HCT116 (cell line): ENCODE results near the gene UBE2O. TPM values are rescaled to one million over a fixed set of nuclear protein-coding genes. Genes with fewer than 3 reads are reported as not detected.

Source experiments
- ATAC-seq: fragments of 200-7000 bp; cut with Tn5 transposase; 2 replicates; pipeline ENCODE4 v1.9.1; 2020; ENCODE audit warnings: mild to moderate bottlenecking, moderate library complexity
- BruUV-seq: library from RNA; stranded (reverse); fragments of 400-500 nt; replicated peaks from 2 replicates; lab custom pipeline; 2021; lab: Mats Ljungman, UMichigan
- CTCF ChIA-PET: fragments of 300-600 bp; sonication (Branson Sonifier 250); formaldehyde crosslinking; loops from one replicate; lab custom pipeline; 2021; ENCODE audit warnings: antibody characterized with exemption; lab: Charles Lee
- POLR2A ChIA-PET: fragments of 300-600, 350-600 bp; sonication (Branson Sonifier 250); formaldehyde crosslinking; loops from one replicate; lab custom pipeline; 2021; ENCODE audit warnings: antibody characterized with exemption; lab: Charles Lee
- RAD21 ChIA-PET, 2 experiments: fragments of 300-600 bp; sonication (Branson Sonifier 250); formaldehyde crosslinking; loops; one replicate each; lab custom pipeline; 2023; ENCODE audit warnings: low total read pairs in 2 of 2; ENCODE audit not compliant: uncharacterized antibody in 2 of 2, unreplicated experiment in 2 of 2, low non-redundant PET in 1 of 2; lab: Charles Lee
- DNase-seq: peaks from one replicate; pipeline ENCODE4 v3.0.0-alpha.2; 2010; ENCODE audit warnings: low read depth, low spot score
- H2AFZ ChIP-seq: fragments of 200-600 bp; shearing (Covaris generic), sonication (generic); 2 replicates; pipeline ENCODE4 v1.6.1; 2017; ENCODE audit warnings: low read depth, mixed run types, mixed read lengths, antibody characterized with exemption, low read length; ENCODE audit not compliant: poor library complexity, severe bottlenecking
- H3K27ac ChIP-seq: 2 replicates; pipeline ENCODE4 v1.5.1; 2012; ENCODE audit warnings: low read depth, low read length
- H3K27me3 ChIP-seq: fragments of 200-600 bp; sonication (generic); 2 replicates; pipeline ENCODE4 v1.6.1; 2016; ENCODE audit warnings: mixed run types, low read length, mixed read lengths; ENCODE audit not compliant: insufficient read depth
- H3K36me3 ChIP-seq, 2 experiments: fragments of 200-500 bp in 1 of 2; fragments of 200-600 bp in 1 of 2; sonication (Bioruptor generic) in 1 of 2; sonication (generic) in 1 of 2; 2 replicates each; pipeline versions ENCODE4 v1.5.1 to v1.6.1; 2014 to 2016; ENCODE audit warnings: low read length in 2 of 2, inconsistent platforms in 1 of 2, mixed read lengths in 1 of 2, mixed run types in 1 of 2; ENCODE audit not compliant: insufficient read depth in 2 of 2, control insufficient read depth in 1 of 2
- H3K4me1 ChIP-seq, 2 experiments: fragments of 200-600 bp in 1 of 2; sonication (generic) in 1 of 2; 2 replicates each; pipeline versions ENCODE4 v1.5.1 to v1.6.1; 2012 to 2017; ENCODE audit warnings: low read length in 2 of 2, inconsistent platforms in 1 of 2, mild to moderate bottlenecking in 1 of 2, mixed read lengths in 1 of 2, mixed run types in 1 of 2, moderate library complexity in 1 of 2; ENCODE audit not compliant: insufficient read depth in 2 of 2, control insufficient read depth in 1 of 2
- H3K4me2 ChIP-seq: fragments of 200-600 bp; sonication (generic); 2 replicates; pipeline ENCODE4 v1.6.1; 2017; ENCODE audit warnings: mixed run types, low read length, mixed read lengths
- H3K4me3 ChIP-seq, 2 experiments: fragments of 200-600 bp in 1 of 2; sonication (generic) in 1 of 2; replicated peaks in 1 of 2; 2 replicates each; pipeline ENCODE4 v1.5.1; 2011 to 2016; ENCODE audit warnings: low read length in 2 of 2, control low read depth in 1 of 2, low read depth in 1 of 2, mild to moderate bottlenecking in 1 of 2, mixed read lengths in 1 of 2, mixed run types in 1 of 2
- H3K79me2 ChIP-seq: fragments of 200-600 bp; sonication (generic); 2 replicates; pipeline ENCODE4 v1.6.1; 2017; ENCODE audit warnings: mild to moderate bottlenecking, mixed run types, low read length, moderate library complexity, mixed read lengths; ENCODE audit not compliant: insufficient read depth
- H3K9ac ChIP-seq: fragments of 200-600 bp; sonication (generic); 2 replicates; pipeline ENCODE4 v1.6.1; 2016; ENCODE audit warnings: low read length, mixed read lengths
- H3K9me2 ChIP-seq: fragments of 200-600 bp; sonication (generic), shearing (Covaris generic); 2 replicates; pipeline ENCODE4 v1.6.1; 2017; ENCODE audit warnings: mixed run types, mild to moderate bottlenecking, moderate library complexity; ENCODE audit not compliant: insufficient read depth
- H3K9me3 ChIP-seq, 2 experiments: fragments of 200-500 bp in 1 of 2; fragments of 200-600 bp in 1 of 2; sonication (Bioruptor generic) in 1 of 2; sonication (generic) in 1 of 2; 2 replicates each; pipeline ENCODE4 v1.6.1; 2014 to 2017; ENCODE audit warnings: low read length in 2 of 2, mixed read lengths in 2 of 2, inconsistent platforms in 1 of 2, low read depth in 1 of 2, mild to moderate bottlenecking in 1 of 2, mixed run types in 1 of 2, moderate library complexity in 1 of 2; ENCODE audit not compliant: control insufficient read depth in 1 of 2, insufficient read depth in 1 of 2
- H4K20me1 ChIP-seq: fragments of 200-600 bp; sonication (generic), shearing (Covaris generic); 2 replicates; pipeline ENCODE4 v1.6.1; 2017; ENCODE audit warnings: mixed run types, mild to moderate bottlenecking, moderate library complexity; ENCODE audit not compliant: insufficient read depth
- CBX3 ChIP-seq: IDR thresholded peaks from 2 replicates; pipeline ENCODE4 v1.6.1; 2012; ENCODE audit warnings: low read depth
- CEBPB ChIP-seq: IDR thresholded peaks from 2 replicates; pipeline ENCODE4 v1.6.1; 2012; ENCODE audit warnings: low read depth
- EGR1 ChIP-seq: IDR thresholded peaks from 2 replicates; pipeline ENCODE4 v1.6.1; 2012; ENCODE audit warnings: low read depth
- ELF1 ChIP-seq: IDR thresholded peaks from 2 replicates; pipeline ENCODE4 v1.6.1; 2012; ENCODE audit warnings: low read depth, borderline replicate concordance
- EZH2 ChIP-seq: fragments of 200-600 bp; sonication (generic); IDR thresholded peaks from 2 replicates; pipeline ENCODE4 v1.6.1; 2017; ENCODE audit warnings: antibody characterized with exemption, mixed run types
- EZH2phosphoT487 ChIP-seq: fragments of 200-600 bp; IDR thresholded peaks from 2 replicates; pipeline ENCODE4 v1.6.1; 2018; ENCODE audit warnings: antibody characterized with exemption, borderline replicate concordance
- FOSL1 ChIP-seq: IDR thresholded peaks from 2 replicates; pipeline ENCODE4 v1.6.1; 2012; ENCODE audit warnings: low read depth
- JUND ChIP-seq: IDR thresholded peaks from 2 replicates; pipeline ENCODE4 v1.6.1; 2012
- MAX ChIP-seq: IDR thresholded peaks from 2 replicates; pipeline ENCODE4 v1.6.1; 2012
- POLR2A ChIP-seq: IDR thresholded peaks from 2 replicates; pipeline ENCODE4 v1.7.0; 2011; ENCODE audit warnings: borderline replicate concordance; ENCODE audit not compliant: insufficient read depth, insufficient read length; ENCODE audit errors: extremely low read depth
- RAD21 ChIP-seq: IDR thresholded peaks from 2 replicates; pipeline ENCODE4 v1.6.1; 2012; ENCODE audit warnings: low read depth, mild to moderate bottlenecking
- SP1 ChIP-seq: IDR thresholded peaks from 2 replicates; pipeline ENCODE4 v1.6.1; 2012; ENCODE audit warnings: low read depth
- SRF ChIP-seq: IDR thresholded peaks from 2 replicates; pipeline ENCODE4 v1.6.1; 2012; ENCODE audit warnings: low read depth
- TCF7L2 ChIP-seq: IDR thresholded peaks from 2 replicates; pipeline ENCODE4 v1.7.0; 2011; ENCODE audit warnings: borderline replicate concordance, inconsistent platforms; ENCODE audit not compliant: insufficient read depth, insufficient read length; ENCODE audit errors: extremely low read depth
- YY1 ChIP-seq: IDR thresholded peaks from 2 replicates; pipeline ENCODE4 v1.6.1; 2011; ENCODE audit warnings: low read length, low read depth, moderate library complexity, mild to moderate bottlenecking; ENCODE audit not compliant: insufficient replicate concordance; ENCODE audit errors: extremely low read depth
- ZBTB33 ChIP-seq: IDR thresholded peaks from 2 replicates; pipeline ENCODE4 v1.6.1; 2011; ENCODE audit warnings: mild to moderate bottlenecking, low read length, moderate library complexity; ENCODE audit not compliant: insufficient replicate concordance; ENCODE audit errors: extremely low read depth
- ZFX ChIP-seq: fragments of 450-650 bp; IDR thresholded peaks from 2 replicates; pipeline ENCODE4 v1.6.1; 2017
- ZNF274 ChIP-seq: fragments of 200-500 bp; sonication (Bioruptor generic); IDR thresholded peaks from 2 replicates; pipeline ENCODE4 v1.6.1; 2014; ENCODE audit warnings: mild to moderate bottlenecking, low read depth, low read length, inconsistent platforms
- intact Hi-C: fragments of 100-400 bp; cut with micrococcal nuclease; formaldehyde crosslinking; loops from 2 replicates; pipeline ENCODE4 v1.10.0; 2022
- total RNA-seq: library from RNA; stranded (reverse); gene quantifications from one replicate; pipeline ENCODE4 v1.2.1, GENCODE V29; 2021; ENCODE audit not compliant: unreplicated experiment

UBE2O gene
- total RNA-seq, 1 experiment from 2014 or later = 59.1 TPM

GRCh38 chr17:76467809-76468633 lies 15.1 kb upstream of the UBE2O start:
- Histone ChIP-seq H3K9ac (no peak overlapping the region), H3K79me2 (no peaks in the 10 kb centered on the region), H3K9me2 (no peaks in the 10 kb centered on the region), H3K27me3 (no peaks in the 10 kb centered on the region), H2AFZ (no peak overlapping the region), H3K4me1 (peaks cover 0 to 10% of the 10 kb centered on the region in 2 experiments; a peak in 2 of 4 replicates), H3K36me3 (peaks cover 10 to 11% of the 10 kb centered on the region in 2 experiments; a peak in 3 of 4 replicates), H3K4me2 (no peak overlapping the region), H3K9me3 (no peaks in the 10 kb centered on the region), H3K4me3 (no peak overlapping the region), H4K20me1 (no peaks in the 10 kb centered on the region), H3K27ac (no peak overlapping the region)
- TF ChIP-seq EGR1 (no peak), TCF7L2 (no peak), SRF (no peak), EZH2 (no peak), YY1 (no peak), ZFX (no peak), CBX3 (no peak), JUND (no peak), RAD21 (no peak), CEBPB (no peak), SP1 (no peak), POLR2A (no peak), ELF1 (no peak), ZBTB33 (no peak), EZH2phosphoT487 (no peak), ZNF274 (no peak), FOSL1 (no peak), MAX (no peak)
- ChIA-PET CTCF (interaction anchor here (0.8 to 2.5 kb wide), 4 partner anchors 10 to 54 kb away, joined by 3 to 15 read pairs (median 8); no protein-coding TSS in a partner anchor), POLR2A (interaction anchor here (1.3 kb wide), 1 partner anchor 34 kb away, joined by 3 read pairs; no protein-coding TSS in a partner anchor), RAD21 (interaction anchor here in 1 of 2 experiments (0.7 kb wide), 1 partner anchor 11 kb away, joined by 3 read pairs; no protein-coding TSS in a partner anchor)
- ATAC-seq (no peak), DNase-seq (no peak)
- intact Hi-C loops = no loop called here
- no TSS peak for BruUV-seq
